Measurements from ENCODE around the gene ITGA8.

Gene ITGA8

GRCh38 chr10:15627617-15628196 is 92.0 kb downstream of the ITGA8 start:
- no peak overlapping the region for H3K4me3 ChIP-seq (ENCODE audit: low read depth in 1 of 2, low read length in 2 of 2)
- no peak overlapping the region for H3K27ac ChIP-seq (ENCODE audit: low read depth, low read length)
- no peaks in the 10 kb centered on the region for H3K9me3 ChIP-seq (ENCODE audit: control insufficient read depth in 1 of 2, low read length in 2 of 2)
- H3K9ac ChIP-seq (ENCODE audit: low read depth in 1 of 2, low read length in 2 of 2), result no peak overlapping the region
- no peaks in the 10 kb centered on the region for H3K4me1 ChIP-seq (ENCODE audit: control insufficient read depth in 1 of 2, insufficient read depth in 2 of 2, low read length in 2 of 2)
- no peaks in the 10 kb centered on the region for H3K27me3 ChIP-seq (ENCODE audit: control insufficient read depth in 1 of 2, insufficient read depth in 2 of 2, low read length in 2 of 2)
- no peaks in the 10 kb centered on the region for H3K36me3 ChIP-seq (ENCODE audit: control insufficient read depth in 1 of 2, insufficient read depth in 2 of 2, low read length in 2 of 2)

- Histone ChIP-seq H3K27me3 (ENCODE audit: control insufficient read depth in 1 of 2, insufficient read depth in 2 of 2, low read length in 2 of 2) (no peaks in the 10 kb centered on the region), H3K27ac (ENCODE audit: low read depth, low read length) (no peak overlapping the region), H3K36me3 (ENCODE audit: control insufficient read depth in 1 of 2, insufficient read depth in 2 of 2, low read length in 2 of 2) (no peaks in the 10 kb centered on the region), H3K4me1 (ENCODE audit: control insufficient read depth in 1 of 2, insufficient read depth in 2 of 2, low read length in 2 of 2) (no peaks in the 10 kb centered on the region), H3K4me3 (ENCODE audit: low read depth in 1 of 2, low read length in 2 of 2) (no peak overlapping the region), H3K9me3 (ENCODE audit: control insufficient read depth in 1 of 2, low read length in 2 of 2) (no peaks in the 10 kb centered on the region), H3K9ac (ENCODE audit: low read depth in 1 of 2, low read length in 2 of 2) (no peak overlapping the region)
Measured at GRCh38 chr10:15626937-15627336, 92.8 kb downstream of the ITGA8 start.

GRCh38 chr10:15625261-15625660 is 94.5 kb downstream of the ITGA8 start:
- Histone ChIP-seq H3K27ac (ENCODE audit: low read depth, low read length) (no peak overlapping the region), H3K4me1 (ENCODE audit: control insufficient read depth in 1 of 2, insufficient read depth in 2 of 2, low read length in 2 of 2) (no peaks in the 10 kb centered on the region), H3K36me3 (ENCODE audit: control insufficient read depth in 1 of 2, insufficient read depth in 2 of 2, low read length in 2 of 2) (no peaks in the 10 kb centered on the region)

DNA sequence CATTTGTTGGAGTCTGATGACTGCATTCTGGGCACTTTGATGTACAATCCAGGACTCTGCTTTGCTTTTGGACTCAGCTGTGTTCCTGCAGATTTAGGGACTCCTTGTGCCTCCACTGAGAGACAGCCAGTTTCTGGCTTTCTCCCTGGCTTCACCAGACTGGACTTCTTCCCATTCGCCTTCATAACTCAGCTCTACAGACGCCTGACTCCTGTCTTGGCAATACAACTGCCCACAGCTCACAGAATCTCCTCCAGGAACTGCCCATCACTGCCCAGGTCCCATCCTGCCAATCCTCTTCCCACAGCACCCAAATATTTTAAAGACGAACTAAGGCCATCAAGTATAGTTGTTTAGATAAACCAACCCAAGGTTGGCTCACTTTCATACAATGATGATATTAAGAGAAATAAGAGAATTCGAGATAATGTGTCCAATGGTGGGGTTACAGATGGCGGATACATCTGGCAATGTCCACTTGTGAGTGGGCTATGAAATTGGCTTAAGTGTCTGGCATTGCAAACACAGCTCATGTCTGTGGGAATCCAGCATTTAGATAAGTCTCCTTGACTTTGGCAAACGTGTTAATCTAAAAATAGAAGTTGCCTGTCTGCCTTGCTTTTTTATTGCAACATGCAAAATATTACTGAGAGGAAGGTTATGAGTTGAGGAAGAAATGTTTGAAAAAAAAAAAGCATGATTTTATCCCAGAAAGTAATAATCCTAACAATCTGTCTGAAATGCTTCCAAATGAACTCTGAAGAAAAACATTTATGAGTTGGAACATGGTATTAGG is 95.1 kb downstream of the ITGA8 start:
- Histone ChIP-seq H3K27ac (ENCODE audit: low read depth, low read length) (no peak overlapping the region), H3K4me3 (ENCODE audit: low read depth in 1 of 2, low read length in 2 of 2) (no peak overlapping the region), H3K36me3 (ENCODE audit: control insufficient read depth in 1 of 2, insufficient read depth in 2 of 2, low read length in 2 of 2) (no peaks in the 10 kb centered on the region), H3K27me3 (ENCODE audit: control insufficient read depth in 1 of 2, insufficient read depth in 2 of 2, low read length in 2 of 2) (no peaks in the 10 kb centered on the region), H3K9ac (ENCODE audit: low read depth in 1 of 2, low read length in 2 of 2) (no peak overlapping the region), H3K9me3 (ENCODE audit: control insufficient read depth in 1 of 2, low read length in 2 of 2) (no peaks in the 10 kb centered on the region), H3K4me1 (ENCODE audit: control insufficient read depth in 1 of 2, insufficient read depth in 2 of 2, low read length in 2 of 2) (no peaks in the 10 kb centered on the region)

More at GRCh38 chr10:15625261-15625660, 94.5 kb downstream of the ITGA8 start:
- Histone ChIP-seq H3K27me3 (ENCODE audit: control insufficient read depth in 1 of 2, insufficient read depth in 2 of 2, low read length in 2 of 2) (no peaks in the 10 kb centered on the region), H3K9me3 (ENCODE audit: control insufficient read depth in 1 of 2, low read length in 2 of 2) (no peaks in the 10 kb centered on the region), H3K4me3 (ENCODE audit: low read depth in 1 of 2, low read length in 2 of 2) (no peak overlapping the region), H3K9ac (ENCODE audit: low read depth in 1 of 2, low read length in 2 of 2) (no peak overlapping the region)

- Histone ChIP-seq H3K27me3 (ENCODE audit: control insufficient read depth in 1 of 2, insufficient read depth in 2 of 2, low read length in 2 of 2) (no peaks in the 10 kb centered on the region), H3K9me3 (ENCODE audit: control insufficient read depth in 1 of 2, low read length in 2 of 2) (no peaks in the 10 kb centered on the region), H3K9ac (ENCODE audit: low read depth in 1 of 2, low read length in 2 of 2) (no peak overlapping the region)
Measured at GRCh38 chr10:15620836-15621515, 98.7 kb downstream of the ITGA8 start.

DNA sequence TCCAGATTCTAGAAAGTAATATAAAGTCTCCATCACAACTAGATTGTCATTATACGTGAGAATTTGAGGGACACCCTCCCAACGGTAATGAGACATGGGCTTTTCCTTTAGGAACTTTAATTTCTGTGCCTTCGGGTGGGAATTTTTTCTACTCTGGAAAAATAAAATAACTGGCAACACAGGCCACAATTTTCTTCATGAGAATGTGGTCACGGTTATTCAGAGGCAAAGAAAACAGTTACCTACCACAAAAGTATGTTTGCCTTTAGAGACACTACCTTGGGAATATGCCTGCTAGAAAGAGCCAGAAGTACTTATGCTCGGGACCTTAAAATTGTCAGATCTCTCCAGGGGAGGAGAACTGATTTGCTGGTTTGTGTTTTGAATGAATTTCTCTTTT is 99.4 kb downstream of the ITGA8 start:
- no peaks in the 10 kb centered on the region for H3K36me3 ChIP-seq (ENCODE audit: control insufficient read depth in 1 of 2, insufficient read depth in 2 of 2, low read length in 2 of 2)
- H3K9ac ChIP-seq (ENCODE audit: low read depth in 1 of 2, low read length in 2 of 2), result no peak overlapping the region
- no peaks in the 10 kb centered on the region for H3K9me3 ChIP-seq (ENCODE audit: control insufficient read depth in 1 of 2, low read length in 2 of 2)
- no peaks in the 10 kb centered on the region for H3K27me3 ChIP-seq (ENCODE audit: control insufficient read depth in 1 of 2, insufficient read depth in 2 of 2, low read length in 2 of 2)
- no peak overlapping the region for H3K27ac ChIP-seq (ENCODE audit: low read depth, low read length)
- H3K4me3 ChIP-seq (ENCODE audit: low read depth in 1 of 2, low read length in 2 of 2), result no peak overlapping the region
- no peaks in the 10 kb centered on the region for H3K4me1 ChIP-seq (ENCODE audit: control insufficient read depth in 1 of 2, insufficient read depth in 2 of 2, low read length in 2 of 2)

More at GRCh38 chr10:15620836-15621515, 98.7 kb downstream of the ITGA8 start:
- no peaks in the 10 kb centered on the region for H3K36me3 ChIP-seq (ENCODE audit: control insufficient read depth in 1 of 2, insufficient read depth in 2 of 2, low read length in 2 of 2)
- H3K4me3 ChIP-seq (ENCODE audit: low read depth in 1 of 2, low read length in 2 of 2), result no peak overlapping the region
- H3K4me1 ChIP-seq (ENCODE audit: control insufficient read depth in 1 of 2, insufficient read depth in 2 of 2, low read length in 2 of 2), result no peaks in the 10 kb centered on the region
- H3K27ac ChIP-seq (ENCODE audit: low read depth, low read length), result no peak overlapping the region

- Histone ChIP-seq H3K27ac (ENCODE audit: low read depth, low read length) (no peak overlapping the region), H3K27me3 (ENCODE audit: control insufficient read depth in 1 of 2, insufficient read depth in 2 of 2, low read length in 2 of 2) (no peaks in the 10 kb centered on the region), H3K36me3 (ENCODE audit: control insufficient read depth in 1 of 2, insufficient read depth in 2 of 2, low read length in 2 of 2) (no peaks in the 10 kb centered on the region), H3K9me3 (ENCODE audit: control insufficient read depth in 1 of 2, low read length in 2 of 2) (no peaks in the 10 kb centered on the region), H3K9ac (ENCODE audit: low read depth in 1 of 2, low read length in 2 of 2) (no peak overlapping the region), H3K4me3 (ENCODE audit: low read depth in 1 of 2, low read length in 2 of 2) (no peak overlapping the region), H3K4me1 (ENCODE audit: control insufficient read depth in 1 of 2, insufficient read depth in 2 of 2, low read length in 2 of 2) (no peaks in the 10 kb centered on the region)
Measured at GRCh38 chr10:15609246-15609645, 110.5 kb downstream of the ITGA8 start.

GRCh38 chr10:15606377-15606776 is 113.3 kb downstream of the ITGA8 start:
- no peak overlapping the region for H3K9ac ChIP-seq (ENCODE audit: low read depth in 1 of 2, low read length in 2 of 2)
- no peaks in the 10 kb centered on the region for H3K4me1 ChIP-seq (ENCODE audit: control insufficient read depth in 1 of 2, insufficient read depth in 2 of 2, low read length in 2 of 2)

GRCh38 chr10:15605740-15606369 is 113.9 kb downstream of the ITGA8 start:
- no peaks in the 10 kb centered on the region for H3K9me3 ChIP-seq (ENCODE audit: control insufficient read depth in 1 of 2, low read length in 2 of 2)
- no peak overlapping the region for H3K4me3 ChIP-seq (ENCODE audit: low read depth in 1 of 2, low read length in 2 of 2)
- H3K36me3 ChIP-seq (ENCODE audit: control insufficient read depth in 1 of 2, insufficient read depth in 2 of 2, low read length in 2 of 2), result no peaks in the 10 kb centered on the region
- no peak overlapping the region for H3K9ac ChIP-seq (ENCODE audit: low read depth in 1 of 2, low read length in 2 of 2)
- H3K27me3 ChIP-seq (ENCODE audit: control insufficient read depth in 1 of 2, insufficient read depth in 2 of 2, low read length in 2 of 2), result no peaks in the 10 kb centered on the region
- H3K4me1 ChIP-seq (ENCODE audit: control insufficient read depth in 1 of 2, insufficient read depth in 2 of 2, low read length in 2 of 2), result no peaks in the 10 kb centered on the region
- H3K27ac ChIP-seq (ENCODE audit: low read depth, low read length), result no peak overlapping the region

More at GRCh38 chr10:15606377-15606776, 113.3 kb downstream of the ITGA8 start:
- Histone ChIP-seq H3K27ac (ENCODE audit: low read depth, low read length) (no peak overlapping the region), H3K4me3 (ENCODE audit: low read depth in 1 of 2, low read length in 2 of 2) (no peak overlapping the region), H3K9me3 (ENCODE audit: control insufficient read depth in 1 of 2, low read length in 2 of 2) (no peaks in the 10 kb centered on the region), H3K36me3 (ENCODE audit: control insufficient read depth in 1 of 2, insufficient read depth in 2 of 2, low read length in 2 of 2) (no peaks in the 10 kb centered on the region), H3K27me3 (ENCODE audit: control insufficient read depth in 1 of 2, insufficient read depth in 2 of 2, low read length in 2 of 2) (no peaks in the 10 kb centered on the region)

All from duodenal mucosa (tissue), 2 donors.